B cell (primary cell): ENCODE measurements around the gene NBPF3. TPM values are rescaled to one million over a fixed set of nuclear protein-coding genes. Genes with fewer than 3 reads are reported as not detected.
"Not testable (repeated sequence)": the region's sequence is repeated elsewhere in the genome, so short reads cannot be mapped to it uniquely, and the experiment has no call there.

Source experiments
- ATAC-seq: fragments of 200-7000 bp; cut with Tn5 transposase; one replicate; pipeline ENCODE4 v1.10.0; 2021; ENCODE audit warnings: low read depth, mild to moderate bottlenecking, moderate number of reproducible peaks, moderate library complexity
- CTCF ChIA-PET: fragments of 350-600 bp; sonication (Branson Sonifier 250); formaldehyde crosslinking; loops from one replicate; lab custom pipeline; 2021; ENCODE audit warnings: antibody characterized with exemption, inconsistent platforms; lab: Charles Lee
- POLR2A ChIA-PET: fragments of 350-600 bp; sonication (Branson Sonifier 250); formaldehyde crosslinking; loops from one replicate; lab custom pipeline; 2021; ENCODE audit warnings: antibody characterized with exemption; lab: Charles Lee
- DNase-seq: peaks from one replicate; pipeline ENCODE4 v3.0.0; 2013
- H2AFZ ChIP-seq: 2 replicates; pipeline ENCODE4 v1.6.1; 2012; ENCODE audit warnings: mild to moderate bottlenecking, low read depth, low read length; ENCODE audit not compliant: insufficient read depth, poor library complexity, severe bottlenecking
- H3K27ac ChIP-seq, 2 donors: 1 replicate in 1 of 2; 2 replicates in 1 of 2; pipeline ENCODE4 v1.5.1; 2012 to 2013; ENCODE audit warnings: low read length in 2 of 2, mild to moderate bottlenecking in 2 of 2, moderate library complexity in 1 of 2
- H3K27me3 ChIP-seq, 4 experiments: fragments of 200-600 bp in 1 of 4; sonication (generic) in 1 of 4; replicated peaks in 1 of 4; 1 replicate in 2 of 4; 2 replicates in 2 of 4; pipeline versions ENCODE4 v1.6.1 to v1.7.0; 2013 to 2016; ENCODE audit warnings: low read length in 3 of 4, mild to moderate bottlenecking in 2 of 4, mixed read lengths in 1 of 4, moderate library complexity in 1 of 4; ENCODE audit not compliant: insufficient read depth in 4 of 4, control insufficient read depth in 3 of 4; ENCODE audit errors: control extremely low read depth in 1 of 4
- H3K36me3 ChIP-seq, 2 experiments: replicated peaks in 1 of 2; 1 replicate in 1 of 2; 2 replicates in 1 of 2; pipeline versions ENCODE4 v1.6.1 to v1.7.1; 2013; ENCODE audit warnings: low read length in 1 of 2; ENCODE audit not compliant: insufficient read depth in 2 of 2, control insufficient read depth in 1 of 2; ENCODE audit errors: control extremely low read depth in 1 of 2, extremely low read depth in 1 of 2
- H3K4me1 ChIP-seq, 2 donors: fragments of 200-600 bp in 1 of 2; sonication (generic) in 1 of 2; 1 replicate in 1 of 2; 2 replicates in 1 of 2; pipeline versions ENCODE4 v1.5.1 to v1.6.1; 2013 to 2017; ENCODE audit warnings: low read length in 2 of 2; ENCODE audit not compliant: control insufficient read depth in 2 of 2, insufficient read depth in 2 of 2
- H3K4me2 ChIP-seq: replicated peaks from 2 replicates; pipeline ENCODE3; 2012; ENCODE audit warnings: mild to moderate bottlenecking, low read depth, low read length; ENCODE audit not compliant: poor library complexity, severe bottlenecking
- H3K4me3 ChIP-seq, 5 experiments: fragments of 200-600 bp in 1 of 5; sonication (generic) in 1 of 5; 1 replicate in 3 of 5; 2 replicates in 2 of 5; pipeline versions ENCODE4 v1.5.1 to v1.7.0; 2011 to 2016; ENCODE audit warnings: low read length in 4 of 5, mild to moderate bottlenecking in 4 of 5, low read depth in 2 of 5, control low read depth in 1 of 5, moderate library complexity in 1 of 5; ENCODE audit not compliant: insufficient read depth in 1 of 5; ENCODE audit errors: control extremely low read depth in 1 of 5, extremely low read depth in 1 of 5
- H3K79me2 ChIP-seq: fragments of 200-600 bp; sonication (generic); one replicate; pipeline ENCODE4 v1.6.0; 2016; ENCODE audit warnings: low read length; ENCODE audit not compliant: control insufficient read depth, insufficient read depth
- H3K9ac ChIP-seq: fragments of 200-600 bp; sonication (generic); 2 replicates; pipeline ENCODE4 v1.6.1; 2017; ENCODE audit warnings: mild to moderate bottlenecking, low read length, moderate library complexity
- H3K9me3 ChIP-seq, 3 donors: one replicate each; pipeline versions ENCODE4 v1.6.1 to v1.7.1; 2013; ENCODE audit warnings: low read length in 2 of 3; ENCODE audit not compliant: control insufficient read depth in 2 of 3, insufficient read depth in 1 of 3; ENCODE audit errors: control extremely low read depth in 1 of 3
- H4K20me1 ChIP-seq: 2 replicates; pipeline ENCODE4 v1.6.0; 2012; ENCODE audit warnings: mild to moderate bottlenecking, low read length; ENCODE audit not compliant: insufficient read depth, control insufficient read depth, poor library complexity, severe bottlenecking
- H3K27ac Mint-ChIP-seq: one replicate; pipeline ENCODE4 v1.8.0; 2021; ENCODE audit warnings: mixed read lengths
- H3K27me3 Mint-ChIP-seq: one replicate; pipeline ENCODE4 v1.8.0; 2021; ENCODE audit warnings: mixed read lengths
- H3K4me1 Mint-ChIP-seq: one replicate; pipeline ENCODE4 v1.8.0; 2021; ENCODE audit warnings: mixed read lengths
- H3K4me3 Mint-ChIP-seq: one replicate; pipeline ENCODE4 v1.8.0; 2021; ENCODE audit warnings: mixed read lengths
- H3K9me3 Mint-ChIP-seq: one replicate; pipeline ENCODE4 v1.8.0; 2022; ENCODE audit warnings: mixed read lengths; ENCODE audit not compliant: insufficient read depth
- CTCF ChIP-seq: fragments of 200-600 bp; IDR thresholded peaks from one replicate; pipeline ENCODE4 v1.8.0; 2022; ENCODE audit warnings: antibody characterized with exemption, mild to moderate bottlenecking
- EZH2 ChIP-seq: IDR thresholded peaks from 2 replicates; pipeline ENCODE4 v1.6.1; 2012; ENCODE audit warnings: borderline replicate concordance, low read depth, mild to moderate bottlenecking, moderate library complexity, low read length; ENCODE audit not compliant: insufficient read depth, poor library complexity, severe bottlenecking
- WGBS: methylation state at CpG from one replicate; pipeline ENCODE4 v1.1.5; 2013; ENCODE audit warnings: missing lambda C conversion rate; ENCODE audit not compliant: insufficient coverage; 5-methylcytosine and 5-hydroxymethylcytosine counted together
- intact Hi-C: fragments of 100-400 bp; cut with micrococcal nuclease; formaldehyde crosslinking; loops from one replicate; pipeline ENCODE4 v1.10.0; 2022
- polyA plus RNA-seq: library from polyadenylated mRNA; depleted of rRNA; stranded (reverse); fragments of >200 nt; gene quantifications from 2 replicates; pipeline ENCODE4 v1.2.3, GENCODE V29; 2012
- total RNA-seq, 2 donors: library from RNA; stranded (reverse); fragments of 120-200 nt in 1 of 2; gene quantifications; 1 replicate in 1 of 2; 2 replicates in 1 of 2; pipeline versions ENCODE4 v1.2.3 to v1.2.4, GENCODE V29; 2013 to 2022

The NBPF3 gene
- total and polyA plus RNA-seq, 2 donors (not counting 1 experiment from before 2014, with no cell fraction given) = 2.0 to 4.2 TPM

- H3K9ac ChIP-seq, H3K4me3 ChIP-seq, H3K79me2 ChIP-seq, intact Hi-C loops, H3K27ac Mint-ChIP-seq, ATAC-seq, H3K9me3 Mint-ChIP-seq, POLR2A ChIA-PET, H3K27me3 Mint-ChIP-seq, H4K20me1 ChIP-seq, H3K4me1 Mint-ChIP-seq, H3K4me2 ChIP-seq, DNase-seq, H3K36me3 ChIP-seq, H3K27me3 ChIP-seq, CTCF ChIA-PET, H3K4me1 ChIP-seq, H3K27ac ChIP-seq, H3K4me3 Mint-ChIP-seq, H3K9me3 ChIP-seq, H2AFZ ChIP-seq: not testable (repeated sequence)
- WGBS = no CpG with 5 or more reads among the region's 2 CpGs
These were observed 6.7 kb downstream of the NBPF3 start for GRCh38 chr1:21446647-21447046.

GRCh38 chr1:21447311-21447710, 7.4 kb downstream of the NBPF3 start:
- no peak overlapping the region for H3K4me3 Mint-ChIP-seq
- H3K4me3 ChIP-seq = no peak overlapping the region

More at GRCh38 chr1:21447311-21447710, 7.4 kb downstream of the NBPF3 start:
- Histone ChIP-seq H3K27ac (no peak overlapping the region), H3K4me2 (no peak overlapping the region), H2AFZ (no peak overlapping the region), H4K20me1 (no peaks in the 10 kb centered on the region), H3K27me3 (no peaks in the 10 kb centered on the region), H3K36me3 (no peaks in the 10 kb centered on the region), H3K4me1 (no peaks in the 10 kb centered on the region), H3K9me3 (no peaks in the 10 kb centered on the region), H3K79me2 (no peaks in the 10 kb centered on the region), H3K9ac (no peak overlapping the region)
- Mint-ChIP-seq H3K4me1 (no peaks in the 10 kb centered on the region), H3K9me3 (no peaks in the 10 kb centered on the region), H3K27ac (no peak overlapping the region), H3K27me3 (peaks cover 6% of the 10 kb centered on the region)
- no CpG with 5 or more reads among the region's 5 CpGs for WGBS
- intact Hi-C loops = no loop called here
- no peak for TF ChIP-seq EZH2
- TF ChIP-seq CTCF = no peak
- DNase-seq = no peak
- ATAC-seq = no peak
- ChIA-PET CTCF (no interaction called here), POLR2A (no interaction called here)
